HEK293 (cell line): Measurements from ENCODE around the gene RRP1.

Experiments
- GFI1B ChIP-seq: fragments of 450-650 bp; formaldehyde crosslinking; IDR thresholded peaks from 2 replicates; pipeline ENCODE4 v1.5.1; 2016; ENCODE audit warnings: missing biosample characterization, missing genetic modification characterization
- HOXA7 ChIP-seq: sonication (generic); formaldehyde crosslinking; IDR thresholded peaks from 2 replicates; pipeline ENCODE4 v1.8.1; 2022; ENCODE audit warnings: missing genetic modification reagents, borderline replicate concordance
- HOXC10 ChIP-seq: sonication (generic); formaldehyde crosslinking; IDR thresholded peaks from 2 replicates; pipeline ENCODE4 v1.8.1; 2023; ENCODE audit warnings: mild to moderate bottlenecking, missing genetic modification reagents
- PATZ1 ChIP-seq: fragments of 450-650 bp; formaldehyde crosslinking; IDR thresholded peaks from 2 replicates; pipeline ENCODE4 v1.5.1; 2016; ENCODE audit warnings: missing biosample characterization, missing genetic modification characterization
- SCRT1 ChIP-seq: fragments of 450-650 bp; formaldehyde crosslinking; IDR thresholded peaks from 2 replicates; pipeline ENCODE4 v1.5.1; 2016; ENCODE audit warnings: missing biosample characterization, missing genetic modification characterization, borderline replicate concordance
- TCF7L2 ChIP-seq: IDR thresholded peaks from 2 replicates; pipeline ENCODE4 v1.6.1; 2011; ENCODE audit warnings: low read depth, mild to moderate bottlenecking, inconsistent platforms, low read length, moderate library complexity, borderline replicate concordance
- ZBTB11 ChIP-seq: fragments of 450-650 bp; formaldehyde crosslinking; conservative IDR thresholded peaks from 2 replicates; pipeline ENCODE4 v1.5.1; 2016; ENCODE audit warnings: low read depth, missing biosample characterization, missing genetic modification characterization
- ZNF114 ChIP-seq: fragments of 450-650 bp; formaldehyde crosslinking; IDR thresholded peaks from 2 replicates; pipeline ENCODE4 v1.5.0; 2017; ENCODE audit warnings: missing biosample characterization, missing genetic modification characterization
- ZNF138 ChIP-seq: fragments of 450-650 bp; formaldehyde crosslinking; IDR thresholded peaks from 2 replicates; pipeline ENCODE4 v1.5.1; 2016; ENCODE audit warnings: missing biosample characterization, missing genetic modification characterization, borderline replicate concordance
- ZNF169 ChIP-seq: fragments of 450-650 bp; formaldehyde crosslinking; IDR thresholded peaks from 2 replicates; pipeline ENCODE4 v1.5.1; 2016; ENCODE audit warnings: missing biosample characterization, missing genetic modification characterization
- ZNF2 ChIP-seq: fragments of 450-650 bp; formaldehyde crosslinking; IDR thresholded peaks from 2 replicates; pipeline ENCODE4 v1.5.1; 2016; ENCODE audit warnings: missing biosample characterization, missing genetic modification characterization
- ZNF280D ChIP-seq: fragments of 450-650 bp; formaldehyde crosslinking; IDR thresholded peaks from 2 replicates; pipeline ENCODE4 v1.5.1; 2016; ENCODE audit warnings: missing biosample characterization, missing genetic modification characterization
- ZNF350 ChIP-seq: fragments of 450-650 bp; formaldehyde crosslinking; IDR thresholded peaks from 2 replicates; pipeline ENCODE4 v1.5.0; 2017; ENCODE audit warnings: missing biosample characterization, mild to moderate bottlenecking, missing genetic modification characterization
- ZNF513 ChIP-seq: fragments of 450-650 bp; IDR thresholded peaks from 2 replicates; pipeline ENCODE4 v1.5.1; 2018; ENCODE audit warnings: missing biosample characterization, missing genetic modification characterization
- ZNF514 ChIP-seq: fragments of 450-650 bp; formaldehyde crosslinking; IDR thresholded peaks from 2 replicates; pipeline ENCODE4 v1.5.1; 2016; ENCODE audit warnings: missing biosample characterization, missing genetic modification characterization
- ZNF654 ChIP-seq: fragments of 450-650 bp; formaldehyde crosslinking; IDR thresholded peaks from 2 replicates; pipeline ENCODE4 v1.5.1; 2016; ENCODE audit warnings: low read depth, missing biosample characterization, missing genetic modification characterization
- ZNF677 ChIP-seq: fragments of 450-650 bp; IDR thresholded peaks from 2 replicates; pipeline ENCODE4 v1.5.0; 2018; ENCODE audit warnings: missing biosample characterization, mild to moderate bottlenecking, missing genetic modification characterization, moderate library complexity
- ZNF76 ChIP-seq: fragments of 450-650 bp; formaldehyde crosslinking; IDR thresholded peaks from 2 replicates; pipeline ENCODE4; 2016; ENCODE audit warnings: low read depth, missing biosample characterization, missing genetic modification characterization, borderline replicate concordance
- ZSCAN23 ChIP-seq: fragments of 450-650 bp; formaldehyde crosslinking; IDR thresholded peaks from 2 replicates; pipeline ENCODE4 v1.5.1; 2016; ENCODE audit warnings: missing biosample characterization, missing genetic modification characterization
- TF ChIP-seq, protein P1 (sequence below): fragments of 450-650 bp; formaldehyde crosslinking; IDR thresholded peaks from 2 replicates; pipeline ENCODE4 v1.5.1; 2016; ENCODE audit warnings: missing biosample characterization, missing genetic modification characterization, low read depth
- TF ChIP-seq, protein P2 (sequence below): fragments of 450-650 bp; formaldehyde crosslinking; IDR thresholded peaks from 2 replicates; pipeline ENCODE4 v1.5.1; 2016; ENCODE audit warnings: missing biosample characterization, missing genetic modification characterization, borderline replicate concordance
- TF ChIP-seq, protein P3 (sequence below): fragments of 450-650 bp; formaldehyde crosslinking; IDR thresholded peaks from 2 replicates; pipeline ENCODE4 v1.5.1; 2016; ENCODE audit warnings: missing biosample characterization, missing genetic modification characterization

Gene RRP1

DNA sequence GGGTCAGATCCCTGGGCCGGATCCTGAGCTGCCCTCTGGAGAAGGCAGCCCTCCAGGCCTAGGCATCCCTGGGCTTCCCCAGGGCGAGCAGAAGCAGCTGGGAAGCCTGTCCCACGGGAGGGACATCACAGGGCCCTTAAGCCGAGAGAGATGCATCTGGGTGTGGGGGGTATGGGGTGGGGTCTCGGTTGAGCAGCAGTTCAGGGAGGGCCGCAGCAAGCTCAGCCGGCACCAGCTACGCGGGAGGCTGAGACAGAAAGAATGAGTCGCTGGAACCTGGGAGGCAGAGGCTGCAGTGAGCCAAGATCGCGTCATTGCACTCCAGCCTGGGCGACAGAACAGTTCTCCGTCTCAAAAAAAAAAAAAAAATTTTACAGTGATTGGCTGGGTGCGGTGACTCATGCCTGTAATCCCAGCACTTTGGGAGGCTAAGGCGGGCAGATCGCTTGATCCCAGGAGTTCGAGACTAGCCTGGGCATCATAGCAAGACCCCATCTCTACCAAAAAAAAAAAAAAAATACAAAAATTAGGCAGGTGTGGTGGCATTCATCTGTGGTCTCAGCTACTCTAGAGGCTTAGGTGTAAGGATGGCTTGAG, 37.7 kb downstream of the RRP1 start (continued):
- TF ChIP-seq, protein P1, sequence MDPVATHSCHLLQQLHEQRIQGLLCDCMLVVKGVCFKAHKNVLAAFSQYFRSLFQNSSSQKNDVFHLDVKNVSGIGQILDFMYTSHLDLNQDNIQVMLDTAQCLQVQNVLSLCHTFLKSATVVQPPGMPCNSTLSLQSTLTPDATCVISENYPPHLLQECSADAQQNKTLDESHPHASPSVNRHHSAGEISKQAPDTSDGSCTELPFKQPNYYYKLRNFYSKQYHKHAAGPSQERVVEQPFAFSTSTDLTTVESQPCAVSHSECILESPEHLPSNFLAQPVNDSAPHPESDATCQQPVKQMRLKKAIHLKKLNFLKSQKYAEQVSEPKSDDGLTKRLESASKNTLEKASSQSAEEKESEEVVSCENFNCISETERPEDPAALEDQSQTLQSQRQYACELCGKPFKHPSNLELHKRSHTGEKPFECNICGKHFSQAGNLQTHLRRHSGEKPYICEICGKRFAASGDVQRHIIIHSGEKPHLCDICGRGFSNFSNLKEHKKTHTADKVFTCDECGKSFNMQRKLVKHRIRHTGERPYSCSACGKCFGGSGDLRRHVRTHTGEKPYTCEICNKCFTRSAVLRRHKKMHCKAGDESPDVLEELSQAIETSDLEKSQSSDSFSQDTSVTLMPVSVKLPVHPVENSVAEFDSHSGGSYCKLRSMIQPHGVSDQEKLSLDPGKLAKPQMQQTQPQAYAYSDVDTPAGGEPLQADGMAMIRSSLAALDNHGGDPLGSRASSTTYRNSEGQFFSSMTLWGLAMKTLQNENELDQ (tag by site-specific recombination), result no peak
- TF ChIP-seq ZNF138 (tag by site-specific recombination), result no peak
- no peak for TF ChIP-seq TCF7L2
- TF ChIP-seq ZNF513, result no peak
- no peak for TF ChIP-seq ZNF350
- 0 out of 2 replicates have a peak, but pooled peaks have one; percentile 27 for TF ChIP-seq ZSCAN23 (tag by site-specific recombination)
- no peak for TF ChIP-seq ZNF280D (tag by site-specific recombination)
- TF ChIP-seq ZBTB11 (tag by site-specific recombination), result no peak
- no peak for TF ChIP-seq HOXA7 (CRISPR knock-in tag)
- no peak; the same call in 1 of the 2 replicates for TF ChIP-seq ZNF169
- TF ChIP-seq ZNF654 (tag by site-specific recombination), result no peak
- no peak for TF ChIP-seq ZNF514
- TF ChIP-seq ZNF677 (tag by site-specific recombination), result no peak
- peak; percentile 67 for TF ChIP-seq PATZ1 (tag by site-specific recombination)
- no peak for TF ChIP-seq ZNF114
- peak; percentile 36; the same call in 1 of the 2 replicates for TF ChIP-seq GFI1B (tag by site-specific recombination)
- no peak for TF ChIP-seq ZNF76 (tag by site-specific recombination)
- TF ChIP-seq, protein P2, sequence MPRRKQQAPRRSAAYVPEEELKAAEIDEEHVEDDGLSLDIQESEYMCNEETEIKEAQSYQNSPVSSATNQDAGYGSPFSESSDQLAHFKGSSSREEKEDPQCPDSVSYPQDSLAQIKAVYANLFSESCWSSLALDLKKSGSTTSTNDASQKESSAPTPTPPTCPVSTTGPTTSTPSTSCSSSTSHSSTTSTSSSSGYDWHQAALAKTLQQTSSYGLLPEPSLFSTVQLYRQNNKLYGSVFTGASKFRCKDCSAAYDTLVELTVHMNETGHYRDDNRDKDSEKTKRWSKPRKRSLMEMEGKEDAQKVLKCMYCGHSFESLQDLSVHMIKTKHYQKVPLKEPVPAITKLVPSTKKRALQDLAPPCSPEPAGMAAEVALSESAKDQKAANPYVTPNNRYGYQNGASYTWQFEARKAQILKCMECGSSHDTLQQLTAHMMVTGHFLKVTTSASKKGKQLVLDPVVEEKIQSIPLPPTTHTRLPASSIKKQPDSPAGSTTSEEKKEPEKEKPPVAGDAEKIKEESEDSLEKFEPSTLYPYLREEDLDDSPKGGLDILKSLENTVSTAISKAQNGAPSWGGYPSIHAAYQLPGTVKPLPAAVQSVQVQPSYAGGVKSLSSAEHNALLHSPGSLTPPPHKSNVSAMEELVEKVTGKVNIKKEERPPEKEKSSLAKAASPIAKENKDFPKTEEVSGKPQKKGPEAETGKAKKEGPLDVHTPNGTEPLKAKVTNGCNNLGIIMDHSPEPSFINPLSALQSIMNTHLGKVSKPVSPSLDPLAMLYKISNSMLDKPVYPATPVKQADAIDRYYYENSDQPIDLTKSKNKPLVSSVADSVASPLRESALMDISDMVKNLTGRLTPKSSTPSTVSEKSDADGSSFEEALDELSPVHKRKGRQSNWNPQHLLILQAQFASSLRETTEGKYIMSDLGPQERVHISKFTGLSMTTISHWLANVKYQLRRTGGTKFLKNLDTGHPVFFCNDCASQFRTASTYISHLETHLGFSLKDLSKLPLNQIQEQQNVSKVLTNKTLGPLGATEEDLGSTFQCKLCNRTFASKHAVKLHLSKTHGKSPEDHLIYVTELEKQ (tag by site-specific recombination), result 0 out of 2 replicates have a peak, but pooled peaks have one; percentile 15
- no peak for TF ChIP-seq ZNF2 (tag by site-specific recombination)
- TF ChIP-seq SCRT1, result no peak
- TF ChIP-seq, protein P3, sequence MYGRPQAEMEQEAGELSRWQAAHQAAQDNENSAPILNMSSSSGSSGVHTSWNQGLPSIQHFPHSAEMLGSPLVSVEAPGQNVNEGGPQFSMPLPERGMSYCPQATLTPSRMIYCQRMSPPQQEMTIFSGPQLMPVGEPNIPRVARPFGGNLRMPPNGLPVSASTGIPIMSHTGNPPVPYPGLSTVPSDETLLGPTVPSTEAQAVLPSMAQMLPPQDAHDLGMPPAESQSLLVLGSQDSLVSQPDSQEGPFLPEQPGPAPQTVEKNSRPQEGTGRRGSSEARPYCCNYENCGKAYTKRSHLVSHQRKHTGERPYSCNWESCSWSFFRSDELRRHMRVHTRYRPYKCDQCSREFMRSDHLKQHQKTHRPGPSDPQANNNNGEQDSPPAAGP (tag by site-specific recombination), result peak; percentile 58; the same call in 1 of the 2 replicates
- TF ChIP-seq HOXC10 (CRISPR knock-in tag), result no peak
